Esophagus (tissue), 2 donors: Measurements from ENCODE around the gene L3MBTL3. TPM values are rescaled to one million over a fixed set of nuclear protein-coding genes. Genes with fewer than 3 reads are reported as not detected.

Source experiments
- H3K27ac ChIP-seq, 2 donors: one replicate each; pipeline ENCODE4 v1.5.1; 2013; ENCODE audit warnings: low read depth in 2 of 2, mild to moderate bottlenecking in 2 of 2, inconsistent platforms in 1 of 2, low read length in 1 of 2, moderate library complexity in 1 of 2
- H3K27me3 ChIP-seq, 2 donors: one replicate each; pipeline ENCODE4 v1.6.1; 2013; ENCODE audit warnings: low read length in 2 of 2, control low read depth in 1 of 2, mild to moderate bottlenecking in 1 of 2; ENCODE audit not compliant: insufficient read depth in 2 of 2, control insufficient read depth in 1 of 2
- H3K36me3 ChIP-seq, 2 donors: one replicate each; pipeline ENCODE4 v1.6.1; 2013; ENCODE audit warnings: low read length in 1 of 2; ENCODE audit not compliant: control insufficient read depth in 2 of 2, insufficient read depth in 2 of 2
- H3K4me1 ChIP-seq, 2 donors: one replicate each; pipeline ENCODE4 v1.6.1; 2013; ENCODE audit warnings: low read length in 1 of 2; ENCODE audit not compliant: control insufficient read depth in 2 of 2, insufficient read depth in 2 of 2
- H3K4me3 ChIP-seq, 2 donors: one replicate each; pipeline ENCODE4 v1.5.1; 2013; ENCODE audit warnings: low read length in 2 of 2, mild to moderate bottlenecking in 2 of 2, low read depth in 1 of 2, moderate library complexity in 1 of 2
- H3K9me3 ChIP-seq, 2 donors: one replicate each; pipeline ENCODE4 v1.6.1; 2013; ENCODE audit warnings: mild to moderate bottlenecking in 2 of 2, low read depth in 1 of 2, low read length in 1 of 2, moderate library complexity in 1 of 2; ENCODE audit not compliant: control insufficient read depth in 2 of 2, insufficient read depth in 1 of 2
- WGBS, 2 donors: extraction: QIAGEN DNeasy Blood & Tissue Kit; methylation state at CpG; one replicate each; pipeline ENCODE4 v1.1.7; 2013; 5-methylcytosine and 5-hydroxymethylcytosine counted together
- polyA plus RNA-seq, 2 donors: library from polyadenylated mRNA; stranded (reverse); fragments of 200-250 nt; gene quantifications; one replicate each; pipeline ENCODE4 v1.2.3, GENCODE V29; 2013
- donor health status: healthy with polysubstance abuse.
- donor health status: Bipolar disorder and iron deficiency.

L3MBTL3 gene
- polyA plus RNA-seq, 2 donors = 0.94 to 1.4 TPM

DNA sequence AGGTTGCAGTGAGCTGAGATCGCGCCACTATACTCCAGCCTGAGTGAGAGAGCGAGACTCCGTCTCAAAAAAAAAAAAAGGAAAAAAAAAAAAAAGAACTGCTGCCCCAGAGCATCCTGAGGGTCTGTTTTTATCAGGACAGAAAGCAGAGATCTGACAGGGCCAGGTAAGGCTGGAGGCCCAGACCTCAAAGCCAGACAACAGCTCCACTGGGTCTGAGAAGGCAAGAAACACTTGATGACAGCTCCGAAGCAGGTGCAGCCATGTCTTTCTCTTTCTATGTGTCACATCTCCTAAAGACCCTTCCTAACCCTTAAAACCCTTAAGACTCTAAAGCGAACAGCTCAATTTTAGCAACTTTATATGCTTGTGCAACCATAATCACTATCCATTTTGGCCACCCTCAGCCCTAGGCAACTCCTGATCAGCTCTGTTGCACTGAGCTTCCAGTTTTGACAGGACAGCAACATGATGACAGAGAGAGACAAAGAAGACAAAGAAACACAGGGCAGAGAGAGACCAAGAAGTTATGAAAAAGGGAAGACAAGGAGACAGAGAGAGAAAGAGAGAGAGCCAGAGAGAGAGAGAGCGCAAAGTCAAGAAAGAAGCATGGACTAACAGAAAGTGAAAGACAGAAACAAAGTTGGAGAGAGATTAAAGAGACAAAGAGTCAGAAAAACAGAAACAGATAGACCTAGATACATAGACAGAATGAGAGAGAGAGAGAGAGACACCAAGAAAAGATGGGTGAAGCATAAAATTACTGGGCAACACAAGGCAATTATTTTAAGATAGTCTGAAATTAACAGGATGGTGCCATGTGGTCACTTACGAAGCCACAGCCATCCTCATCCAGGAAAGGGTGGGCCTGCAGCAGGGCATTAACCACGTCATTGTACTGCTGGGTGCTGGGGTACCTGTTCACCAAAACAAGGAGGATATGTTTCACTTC lies 165.2 kb downstream of the L3MBTL3 start:
- WGBS, 2 donors = 86 to 88% methylated on average over 9 of the region's 9 CpGs
- no peaks in the 10 kb centered on the region for H3K9me3 ChIP-seq
- H3K4me1 ChIP-seq = no peaks in the 10 kb centered on the region
- H3K4me3 ChIP-seq = no peak overlapping the region
- H3K27ac ChIP-seq = no peak overlapping the region
- no peaks in the 10 kb centered on the region for H3K36me3 ChIP-seq
- no peaks in the 10 kb centered on the region for H3K27me3 ChIP-seq

DNA sequence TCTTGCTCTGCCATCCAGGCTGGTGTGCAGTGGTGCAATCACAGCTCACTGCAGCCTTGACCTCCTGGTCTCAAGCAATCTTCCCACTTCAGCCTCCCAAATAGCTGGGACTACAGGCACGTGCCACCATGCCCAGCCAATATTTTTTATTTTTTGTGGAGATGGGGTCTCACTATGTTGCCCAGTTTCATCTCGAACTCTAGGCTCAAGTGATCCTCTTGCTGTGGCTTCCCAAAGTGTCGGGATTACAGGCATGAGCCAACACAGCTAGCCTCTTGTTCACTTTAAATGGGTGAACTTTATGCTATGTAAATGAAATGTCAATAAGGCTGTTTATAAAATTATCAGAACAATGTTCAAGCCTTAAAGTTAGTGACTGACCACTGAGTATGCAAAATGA lies 167.3 kb downstream of the L3MBTL3 start:
- H3K27ac ChIP-seq = no peak overlapping the region
- no peaks in the 10 kb centered on the region for H3K27me3 ChIP-seq
- no peaks in the 10 kb centered on the region for H3K4me1 ChIP-seq
- H3K36me3 ChIP-seq = no peaks in the 10 kb centered on the region
- H3K9me3 ChIP-seq = no peaks in the 10 kb centered on the region
- 80 to 91% methylated on average over 3 of the region's 3 CpGs for WGBS, 2 donors
- H3K4me3 ChIP-seq = no peak overlapping the region

- H3K27me3 ChIP-seq = no peaks in the 10 kb centered on the region
- 52 to 63% methylated on average over 3 of the region's 3 CpGs for WGBS, 2 donors
- no peaks in the 10 kb centered on the region for H3K9me3 ChIP-seq
- H3K4me1 ChIP-seq = no peaks in the 10 kb centered on the region
- H3K36me3 ChIP-seq = no peaks in the 10 kb centered on the region
- no peak overlapping the region for H3K4me3 ChIP-seq
- no peak overlapping the region for H3K27ac ChIP-seq
Observed at GRCh38 chr6:130187335-130188206, 169.2 kb downstream of the L3MBTL3 start.

GRCh38 chr6:130188207-130188899 lies 170.0 kb downstream of the L3MBTL3 start:
- Histone ChIP-seq H3K36me3 (no peaks in the 10 kb centered on the region), H3K27me3 (no peaks in the 10 kb centered on the region), H3K27ac (no peak overlapping the region), H3K4me3 (no peak overlapping the region), H3K9me3 (no peaks in the 10 kb centered on the region), H3K4me1 (no peaks in the 10 kb centered on the region)
- WGBS, 2 donors = 75 to 86% methylated on average over 6 of the region's 6 CpGs

DNA sequence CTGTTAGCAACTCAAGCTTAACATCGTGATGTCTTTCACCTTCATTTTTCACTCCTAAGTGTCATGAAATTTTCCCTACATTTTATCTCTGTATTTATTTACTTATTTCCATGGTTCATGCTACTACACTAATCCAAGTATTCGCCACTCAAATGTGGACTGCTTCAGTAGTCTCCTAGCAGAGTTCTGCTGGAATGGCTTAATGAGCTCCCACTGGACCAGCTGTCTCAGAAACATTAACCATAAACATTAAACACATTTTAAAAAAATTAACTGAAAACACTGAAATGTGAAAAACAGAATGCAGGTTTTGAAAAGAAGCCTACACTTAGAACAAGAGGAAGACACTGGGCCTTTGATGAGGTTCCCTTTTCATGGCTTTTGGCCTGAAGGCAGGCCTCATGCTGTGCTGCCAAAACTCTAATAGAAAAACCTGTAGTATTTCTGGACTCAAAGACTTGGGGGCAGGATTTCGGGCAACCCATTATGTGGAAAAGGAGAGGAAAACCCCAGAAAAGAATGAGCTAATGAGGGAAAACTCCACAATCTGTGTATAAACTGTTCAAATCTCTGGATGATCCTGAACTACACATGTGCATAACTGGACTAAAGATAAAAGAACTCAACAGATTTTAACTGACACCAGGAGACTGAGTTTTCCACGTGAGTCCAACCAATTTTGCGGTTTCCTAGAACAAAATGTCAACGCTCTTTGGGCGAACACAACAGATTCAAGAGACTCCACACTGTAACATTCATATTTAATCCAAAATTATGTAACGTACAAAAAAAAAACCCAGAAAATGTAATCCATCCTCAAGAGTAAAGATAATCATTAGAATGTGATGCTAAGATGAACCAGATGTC lies 171.4 kb downstream of the L3MBTL3 start:
- H3K27me3 ChIP-seq = no peaks in the 10 kb centered on the region
- H3K4me3 ChIP-seq = no peak overlapping the region
- no peaks in the 10 kb centered on the region for H3K4me1 ChIP-seq
- WGBS, 2 donors = 80 to 82% methylated on average over 8 of the region's 8 CpGs
- no peak overlapping the region for H3K27ac ChIP-seq
- no peaks in the 10 kb centered on the region for H3K9me3 ChIP-seq
- no peaks in the 10 kb centered on the region for H3K36me3 ChIP-seq

Other genes with a start within 250 kb of the L3MBTL3 start
- gene TMEM244, start 157.3 kb upstream of the L3MBTL3 start, polyA plus RNA-seq = not detected
- gene SAMD3, start 204.4 kb downstream of the L3MBTL3 start, polyA plus RNA-seq = under 1 TPM; 0.12 to 0.18 TPM